Peyer's patch (tissue), 4 donors: Measurements from ENCODE around the gene ASB8. TPM values are rescaled to one million over a fixed set of nuclear protein-coding genes. Genes with fewer than 3 reads are reported as not detected.

ENCODE experiments used
- DNase-seq, 3 donors: peaks; one replicate each; pipeline ENCODE4 v3.0.0-alpha.2; 2017 to 2019
- H3K27ac ChIP-seq, 4 donors: fragments of 200-600 bp; sonication (generic); one replicate each; pipeline ENCODE4 v1.5.1; 2016 to 2019
- H3K27me3 ChIP-seq, 2 donors: fragments of 200-600 bp; sonication (generic); one replicate each; pipeline ENCODE4 v1.5.1; 2019
- H3K36me3 ChIP-seq, 3 donors: fragments of 200-600 bp; sonication (generic); one replicate each; pipeline ENCODE4 v1.5.1; 2016 to 2019
- H3K4me1 ChIP-seq, 4 donors: fragments of 200-600 bp; sonication (generic); one replicate each; pipeline ENCODE4 v1.5.1; 2016 to 2019
- H3K4me3 ChIP-seq, 4 donors: fragments of 200-600 bp; sonication (generic); 1 replicate in 3 of 4; 2 replicates in 1 of 4; pipeline ENCODE4 v1.5.1; 2016 to 2019; ENCODE audit warnings: mild to moderate bottlenecking in 1 of 4
- H3K9me3 ChIP-seq, 4 donors: fragments of 200-600 bp; sonication (generic); one replicate each; pipeline ENCODE4 v1.5.1; 2016 to 2019; ENCODE audit warnings: mild to moderate bottlenecking in 1 of 4
- CTCF ChIP-seq, 6 experiments: fragments of 450-650 bp in 4 of 6; fragments of 200-600 bp in 2 of 6; sonication (generic) in 1 of 6; IDR thresholded peaks; one replicate each; pipeline ENCODE4 v1.5.1; 2017 to 2019; ENCODE audit warnings: antibody characterized with exemption in 6 of 6, mild to moderate bottlenecking in 3 of 6, moderate library complexity in 1 of 6
- POLR2A ChIP-seq, 2 donors: fragments of 450-650 bp; IDR thresholded peaks; one replicate each; pipeline ENCODE4 v1.5.1; 2017; ENCODE audit warnings: antibody characterized with exemption in 2 of 2, mild to moderate bottlenecking in 2 of 2, moderate library complexity in 2 of 2
- total RNA-seq, 4 donors: library from RNA; depleted of rRNA; stranded (reverse); fragments of >200 nt; gene quantifications; one replicate each; pipeline ENCODE4 v1.1.0, GENCODE V29; 2016

The ASB8 gene
- total RNA-seq, 4 donors from 2014 or later: 16.5 to 40.8 (median 33.7) TPM

DNA sequence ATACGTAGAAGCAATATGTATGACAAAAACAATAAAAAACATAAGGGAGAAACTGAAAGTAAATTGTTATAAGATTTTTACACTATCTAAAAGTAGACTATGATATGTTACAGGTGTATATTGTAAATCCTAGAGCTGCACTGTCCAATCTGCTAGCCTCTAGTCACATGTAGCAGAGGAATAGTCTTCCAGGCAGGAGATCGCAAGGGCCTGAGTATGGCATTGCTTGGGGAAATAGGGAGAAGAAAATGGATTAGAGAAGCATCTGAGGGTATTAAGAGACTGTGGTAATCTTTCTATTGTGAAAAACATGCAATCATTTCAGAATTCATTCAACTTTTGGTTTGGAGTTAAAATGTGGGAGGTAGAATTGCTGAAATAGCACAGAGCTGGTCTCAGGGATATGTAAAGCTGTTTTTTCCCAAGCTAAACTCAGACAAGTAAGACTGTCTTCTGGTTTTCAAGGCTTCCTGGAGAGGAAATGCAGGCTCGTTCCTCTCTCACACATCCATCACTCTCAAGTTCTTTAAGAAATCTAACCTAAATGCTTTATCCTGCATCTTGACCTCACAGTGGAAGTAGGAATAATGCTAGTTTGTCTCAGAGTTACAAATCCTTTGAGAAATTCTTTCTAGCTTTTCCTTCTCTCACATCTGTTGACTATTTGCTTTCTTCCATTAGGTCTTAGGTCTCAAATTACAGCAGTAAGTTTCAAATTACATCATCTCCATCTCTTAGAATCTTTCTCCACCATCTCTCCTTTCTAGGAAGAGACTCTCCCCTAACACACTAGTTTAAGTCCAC, 18.5 kb upstream of the ASB8 start:
- Histone ChIP-seq H3K9me3 (no peaks in the 10 kb centered on the region), H3K36me3 (no peaks in the 10 kb centered on the region), H3K27ac (no peak overlapping the region), H3K27me3 (no peaks in the 10 kb centered on the region), H3K4me3 (no peak overlapping the region), H3K4me1 (no peaks in the 10 kb centered on the region)
- DNase-seq: no peak
- TF ChIP-seq POLR2A (IDR thresholded peaks at IDR 0.05) (no peak), CTCF (IDR thresholded peaks at IDR 0.05) (no peak)

GRCh38 chr12:48169011-48169410, 11.7 kb upstream of the ASB8 start:
- DNase-seq: no peak
- Histone ChIP-seq H3K27me3 (no peaks in the 10 kb centered on the region), H3K36me3 (no peaks in the 10 kb centered on the region), H3K4me3 (no peak overlapping the region), H3K4me1 (no peaks in the 10 kb centered on the region), H3K27ac (no peak overlapping the region), H3K9me3 (no peaks in the 10 kb centered on the region)
- TF ChIP-seq POLR2A (IDR thresholded peaks at IDR 0.05) (no peak), CTCF (IDR thresholded peaks at IDR 0.05) (no peak)

GRCh38 chr12:48165089-48165981, 8.0 kb upstream of the ASB8 start:
- DNase-seq: no peak
- Histone ChIP-seq H3K9me3 (no peaks in the 10 kb centered on the region), H3K4me1 (no peaks in the 10 kb centered on the region), H3K4me3 (no peak overlapping the region), H3K27me3 (no peaks in the 10 kb centered on the region), H3K36me3 (no peaks in the 10 kb centered on the region), H3K27ac (no peak overlapping the region)
- no peak for TF ChIP-seq POLR2A (IDR thresholded peaks at IDR 0.05)
- TF ChIP-seq CTCF (IDR thresholded peaks at IDR 0.05): peak; percentile 78 to 94 (median 90)

DNA sequence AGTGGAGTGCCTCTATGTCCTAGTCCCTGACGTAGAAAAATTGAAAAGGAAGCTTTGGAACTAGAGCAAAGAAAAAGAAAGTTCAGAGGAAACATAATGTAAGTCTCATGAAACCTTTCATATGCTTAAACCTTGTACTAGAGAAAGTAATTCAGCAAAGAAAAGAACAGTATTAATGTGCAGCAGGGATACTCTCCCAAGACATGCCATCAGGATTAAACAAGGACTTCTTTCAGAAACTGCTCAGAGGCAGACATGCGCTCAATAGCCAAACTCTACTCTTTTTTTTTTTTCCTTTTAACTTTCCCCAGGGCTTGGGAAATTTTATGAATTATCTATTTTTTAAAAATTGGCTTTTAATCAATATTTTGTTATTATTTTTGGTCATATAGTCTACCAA, 7.1 kb upstream of the ASB8 start:
- TF ChIP-seq POLR2A (IDR thresholded peaks at IDR 0.05): no peak
- TF ChIP-seq CTCF (IDR thresholded peaks at IDR 0.05): no peak
- Histone ChIP-seq H3K9me3 (no peaks in the 10 kb centered on the region), H3K4me3 (no peak overlapping the region), H3K27ac (no peak overlapping the region), H3K4me1 (no peaks in the 10 kb centered on the region), H3K36me3 (no peaks in the 10 kb centered on the region), H3K27me3 (no peaks in the 10 kb centered on the region)
- no peak for DNase-seq

DNA sequence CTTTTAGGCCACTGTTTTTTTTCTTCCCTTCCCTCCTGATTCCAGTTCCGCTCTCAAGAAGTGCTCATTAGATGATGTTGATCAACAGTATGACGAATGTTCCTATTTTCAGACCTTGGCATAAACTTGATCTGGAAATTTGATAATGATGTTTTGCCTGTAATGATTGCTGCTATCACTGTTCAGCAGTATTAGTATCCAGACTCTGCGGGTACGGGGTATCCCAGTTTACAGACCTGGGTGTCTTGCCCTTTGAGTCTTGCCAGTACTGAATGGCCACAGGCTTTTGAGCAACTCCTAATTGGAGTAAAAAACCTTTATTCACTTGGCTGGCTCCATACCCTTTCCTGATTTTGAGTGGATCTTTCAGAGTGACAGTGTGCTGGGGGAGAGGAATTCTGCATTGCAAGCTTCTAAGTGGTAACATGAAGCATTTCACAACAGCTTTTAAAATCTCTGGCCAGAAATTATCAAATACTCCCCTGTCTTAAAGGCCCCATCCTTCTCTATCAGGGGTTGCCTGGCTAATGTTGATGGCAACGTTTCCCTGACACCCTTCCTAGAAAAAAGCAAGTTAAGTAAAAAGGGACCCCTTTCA, 5.9 kb upstream of the ASB8 start:
- Histone ChIP-seq H3K27me3 (no peaks in the 10 kb centered on the region), H3K9me3 (no peaks in the 10 kb centered on the region), H3K27ac (no peak overlapping the region), H3K4me1 (no peaks in the 10 kb centered on the region), H3K36me3 (no peaks in the 10 kb centered on the region), H3K4me3 (no peak overlapping the region)
- TF ChIP-seq CTCF (IDR thresholded peaks at IDR 0.05): no peak
- no peak for TF ChIP-seq POLR2A (IDR thresholded peaks at IDR 0.05)
- no peak for DNase-seq
